Esophagus muscularis mucosa (tissue), 4 donors: Measurements from ENCODE around the gene THOC2. TPM values are rescaled to one million over a fixed set of nuclear protein-coding genes. Genes with fewer than 3 reads are reported as not detected.

ENCODE experiments used
- DNase-seq: peaks from one replicate; pipeline ENCODE4 v3.0.0-alpha.2; 2017; ENCODE audit errors: extremely low spot score
- H3K27ac ChIP-seq, 4 donors: fragments of 200-600 bp; sonication (generic); replicated peaks in 1 of 4; 1 replicate in 3 of 4; 2 replicates in 1 of 4; pipeline ENCODE4 v1.5.1; 2016 to 2019; ENCODE audit warnings: mild to moderate bottlenecking in 1 of 4
- H3K27me3 ChIP-seq, 4 donors: fragments of 200-600 bp; sonication (generic); one replicate each; pipeline versions ENCODE4 v1.5.1 to v1.6.0; 2016 to 2019
- H3K36me3 ChIP-seq, 4 donors: fragments of 200-600 bp; sonication (generic); one replicate each; pipeline ENCODE4 v1.5.1; 2016 to 2019
- H3K4me1 ChIP-seq, 4 donors: fragments of 200-600 bp; sonication (generic); one replicate each; pipeline ENCODE4 v1.5.1; 2016 to 2019
- H3K4me3 ChIP-seq, 4 donors: fragments of 200-600 bp; sonication (generic); 1 replicate in 2 of 4; 2 replicates in 2 of 4; pipeline ENCODE4 v1.5.1; 2016 to 2019; ENCODE audit warnings: mild to moderate bottlenecking in 4 of 4, moderate library complexity in 1 of 4
- H3K9me3 ChIP-seq, 4 donors: fragments of 200-600 bp; sonication (generic); 1 replicate in 3 of 4; 2 replicates in 1 of 4; pipeline ENCODE4 v1.5.1; 2016 to 2019
- EP300 ChIP-seq: sonication (generic); formaldehyde crosslinking; IDR thresholded peaks from one replicate; pipeline ENCODE4 v1.6.1; 2017; ENCODE audit warnings: antibody characterized with exemption
- POLR2A ChIP-seq: fragments of 450-650 bp; IDR thresholded peaks from one replicate; pipeline ENCODE4 v1.6.1; 2017; ENCODE audit warnings: antibody characterized with exemption, moderate library complexity, mild to moderate bottlenecking, low read depth
- POLR2AphosphoS5 ChIP-seq, 2 donors: sonication (generic); formaldehyde crosslinking; IDR thresholded peaks; one replicate each; pipeline ENCODE4 v1.6.1; 2017; ENCODE audit warnings: antibody characterized with exemption in 2 of 2
- WGBS: methylation state at CpG from one replicate; pipeline ENCODE4 v1.1.5; 2018; 5-methylcytosine and 5-hydroxymethylcytosine counted together
- intact Hi-C: fragments of 100-400 bp; cut with DNase I; formaldehyde crosslinking; loops from one replicate; pipeline ENCODE4 v1.15.1; 2023
- total RNA-seq, 4 donors: library from RNA; depleted of rRNA; stranded (reverse); fragments of >200 nt; gene quantifications; one replicate each; pipeline versions ENCODE4 v1.1.0 to v1.2.1, GENCODE V29; 2016
- TF ChIP-seq, protein P1 (sequence below), 3 experiments: fragments of 200-600 bp in 2 of 3; fragments of 450-650 bp in 1 of 3; sonication (generic) in 2 of 3; IDR thresholded peaks; one replicate each; pipeline ENCODE4 v1.5.1; 2017 to 2019; ENCODE audit warnings: antibody characterized with exemption in 3 of 3, mild to moderate bottlenecking in 2 of 3, moderate library complexity in 1 of 3

The THOC2 gene
- total RNA-seq, 4 donors from 2014 or later = 98.1 to 110 (median 109) TPM

DNA sequence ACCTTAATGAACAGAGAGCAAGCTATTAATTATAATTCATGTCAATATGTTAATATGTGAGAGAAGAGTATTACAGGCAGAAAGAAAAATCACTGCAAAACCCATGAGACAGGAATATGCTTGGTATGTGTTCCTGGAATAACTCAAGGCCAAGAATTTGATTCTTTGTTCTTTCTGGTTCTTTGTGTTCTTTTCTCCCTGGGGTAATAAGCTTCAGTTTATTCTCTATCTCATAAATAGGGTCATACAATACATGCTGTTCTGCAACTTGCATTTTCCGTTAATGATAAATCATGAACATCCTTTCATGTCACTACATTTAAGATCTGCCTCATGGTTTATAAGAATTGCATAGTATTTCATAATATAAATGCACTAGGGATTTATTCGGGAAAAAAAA lies 16.8 kb upstream of the THOC2 start:
- Histone ChIP-seq H3K4me1 (peaks cover 0 to 19% (median 7%) of the 10 kb centered on the region in 4 donors), H3K27ac (peak overlapping the region; percentile 60 to 76 (median 69)), H3K36me3 (no peaks in the 10 kb centered on the region), H3K9me3 (no peaks in the 10 kb centered on the region), H3K4me3 (no peak overlapping the region), H3K27me3 (no peaks in the 10 kb centered on the region)
- no peak for DNase-seq
- 66% methylated on average over 2 of the region's 2 CpGs for WGBS
- intact Hi-C loops = no loop called here
- TF ChIP-seq, protein P1, sequence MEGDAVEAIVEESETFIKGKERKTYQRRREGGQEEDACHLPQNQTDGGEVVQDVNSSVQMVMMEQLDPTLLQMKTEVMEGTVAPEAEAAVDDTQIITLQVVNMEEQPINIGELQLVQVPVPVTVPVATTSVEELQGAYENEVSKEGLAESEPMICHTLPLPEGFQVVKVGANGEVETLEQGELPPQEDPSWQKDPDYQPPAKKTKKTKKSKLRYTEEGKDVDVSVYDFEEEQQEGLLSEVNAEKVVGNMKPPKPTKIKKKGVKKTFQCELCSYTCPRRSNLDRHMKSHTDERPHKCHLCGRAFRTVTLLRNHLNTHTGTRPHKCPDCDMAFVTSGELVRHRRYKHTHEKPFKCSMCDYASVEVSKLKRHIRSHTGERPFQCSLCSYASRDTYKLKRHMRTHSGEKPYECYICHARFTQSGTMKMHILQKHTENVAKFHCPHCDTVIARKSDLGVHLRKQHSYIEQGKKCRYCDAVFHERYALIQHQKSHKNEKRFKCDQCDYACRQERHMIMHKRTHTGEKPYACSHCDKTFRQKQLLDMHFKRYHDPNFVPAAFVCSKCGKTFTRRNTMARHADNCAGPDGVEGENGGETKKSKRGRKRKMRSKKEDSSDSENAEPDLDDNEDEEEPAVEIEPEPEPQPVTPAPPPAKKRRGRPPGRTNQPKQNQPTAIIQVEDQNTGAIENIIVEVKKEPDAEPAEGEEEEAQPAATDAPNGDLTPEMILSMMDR (IDR thresholded peaks at IDR 0.05) = no peak
- peak; percentile 63 for TF ChIP-seq EP300
- no peak for TF ChIP-seq POLR2A
- peak in 1 of 2 donors; percentile 73 for TF ChIP-seq POLR2AphosphoS5 (IDR thresholded peaks at IDR 0.05)

DNA sequence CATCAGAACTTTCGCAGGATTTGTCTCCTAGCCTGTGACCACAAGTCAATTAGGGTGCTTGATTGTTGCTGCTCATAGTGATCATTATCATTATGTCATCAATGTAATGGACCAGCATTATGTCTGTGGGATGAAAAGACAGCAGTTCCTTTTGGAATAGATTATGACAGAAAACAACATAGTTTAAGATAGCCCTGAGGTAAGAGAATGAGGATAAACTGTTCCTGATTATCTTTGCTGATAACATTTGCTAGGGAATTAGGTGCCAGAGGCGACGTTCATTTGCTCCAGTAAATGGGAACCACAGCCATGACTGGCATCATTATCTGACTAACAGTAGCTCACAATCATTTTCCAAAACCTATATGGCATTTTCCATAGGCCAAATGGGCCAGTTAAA lies 12.7 kb upstream of the THOC2 start:
- Histone ChIP-seq H3K36me3 (no peaks in the 10 kb centered on the region), H3K27me3 (no peaks in the 10 kb centered on the region)

DNA sequence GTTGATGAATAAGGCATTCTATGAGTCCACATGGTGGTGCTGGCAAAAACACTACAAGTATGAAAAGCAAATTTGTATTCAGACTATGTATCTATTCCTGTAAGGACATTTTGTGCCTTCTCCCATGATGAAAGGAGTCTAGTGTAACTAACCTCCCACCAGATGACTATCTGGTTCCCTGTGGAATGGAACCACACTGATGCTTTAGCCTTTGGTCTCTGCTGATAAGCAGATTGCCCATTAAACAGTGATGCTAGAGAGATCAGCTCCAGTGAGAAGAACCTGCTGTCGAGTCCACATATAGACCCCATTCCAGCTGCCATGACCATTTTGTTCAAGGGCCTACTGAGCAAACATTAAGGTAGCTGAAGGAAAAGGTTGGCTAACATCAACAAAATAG lies 10.5 kb upstream of the THOC2 start:
- WGBS = 92% methylated on average over 1 of the region's 1 CpG

More for the DNA sequence above, 12.7 kb upstream of the THOC2 start:
- H3K27ac ChIP-seq = peak overlapping the region; percentile 38 to 71 (median 52)
- H3K9me3 ChIP-seq = no peaks in the 10 kb centered on the region
- no peak for DNase-seq
- intact Hi-C loops = no loop called here
- WGBS = 60% methylated on average over 3 of the region's 3 CpGs
- no peak overlapping the region for H3K4me3 ChIP-seq
- H3K4me1 ChIP-seq = peaks cover 0 to 17% (median 7%) of the 10 kb centered on the region in 4 donors
- TF ChIP-seq EP300 (no peak), POLR2AphosphoS5 (IDR thresholded peaks at IDR 0.05) (no peak), POLR2A (no peak)
- TF ChIP-seq, protein P1 (IDR thresholded peaks at IDR 0.05) = no peak

GRCh38 chrX:123742440-123742839 lies 9.6 kb upstream of the THOC2 start:
- H3K27me3 ChIP-seq = no peaks in the 10 kb centered on the region
- no peaks in the 10 kb centered on the region for H3K36me3 ChIP-seq
- DNase-seq = no peak
- no peak overlapping the region for H3K4me3 ChIP-seq
- intact Hi-C loops = no loop called here
- peaks cover 0 to 17% (median 10%) of the 10 kb centered on the region in 4 donors for H3K4me1 ChIP-seq
- WGBS = 95% methylated on average over 1 of the region's 1 CpG
- no peak for TF ChIP-seq EP300
- no peak for TF ChIP-seq POLR2A
- TF ChIP-seq, protein P1 (IDR thresholded peaks at IDR 0.05) = no peak
- no peak for TF ChIP-seq POLR2AphosphoS5 (IDR thresholded peaks at IDR 0.05)
- H3K27ac ChIP-seq = no peak overlapping the region
- no peaks in the 10 kb centered on the region for H3K9me3 ChIP-seq

More for the DNA sequence above, 10.5 kb upstream of the THOC2 start:
- no peak for DNase-seq
- TF ChIP-seq POLR2AphosphoS5 (IDR thresholded peaks at IDR 0.05) (no peak), EP300 (no peak), POLR2A (no peak)
- TF ChIP-seq, protein P1 (IDR thresholded peaks at IDR 0.05) = no peak
- Histone ChIP-seq H3K4me3 (no peak overlapping the region), H3K36me3 (no peaks in the 10 kb centered on the region), H3K27ac (no peak overlapping the region), H3K9me3 (no peaks in the 10 kb centered on the region), H3K27me3 (no peaks in the 10 kb centered on the region), H3K4me1 (peaks cover 0 to 17% (median 8%) of the 10 kb centered on the region in 4 donors)
- intact Hi-C loops = no loop called here

- H3K27me3 ChIP-seq = no peaks in the 10 kb centered on the region
- peaks cover 0 to 17% (median 10%) of the 10 kb centered on the region in 4 donors for H3K4me1 ChIP-seq
- H3K36me3 ChIP-seq = no peaks in the 10 kb centered on the region
- no peak overlapping the region for H3K4me3 ChIP-seq
- DNase-seq = no peak
- H3K9me3 ChIP-seq = no peaks in the 10 kb centered on the region
- 76% methylated on average over 3 of the region's 3 CpGs for WGBS
- H3K27ac ChIP-seq = no peak overlapping the region
- TF ChIP-seq EP300 = no peak
- no peak for TF ChIP-seq POLR2A
- TF ChIP-seq POLR2AphosphoS5 (IDR thresholded peaks at IDR 0.05) = no peak
- TF ChIP-seq, protein P1 (IDR thresholded peaks at IDR 0.05) = no peak
- intact Hi-C loops = no loop called here
Observed at GRCh38 chrX:123740536-123740935, 7.7 kb upstream of the THOC2 start.
